GM19025 (cell line): ENCODE measurements around the gene SOWAHA.

Experiments used
- ATAC-seq: cut with Tn5 transposase; IDR thresholded peaks from one replicate; pipeline ENCODE4 v1.9.1; 2021; ENCODE audit warnings: mild to moderate bottlenecking, low read depth, moderate library complexity; ENCODE audit not compliant: unreplicated experiment

The SOWAHA gene

GRCh38 chr5:132824426-132824825, 11.3 kb downstream of the SOWAHA start:
- ATAC-seq, result no peak

GRCh38 chr5:132825033-132825833, 12.1 kb downstream of the SOWAHA start:
- no peak for ATAC-seq

- no peak for ATAC-seq
Observed at GRCh38 chr5:132825834-132826391, 12.8 kb downstream of the SOWAHA start.

GRCh38 chr5:132826424-132827082, 13.5 kb downstream of the SOWAHA start:
- no peak for ATAC-seq

DNA sequence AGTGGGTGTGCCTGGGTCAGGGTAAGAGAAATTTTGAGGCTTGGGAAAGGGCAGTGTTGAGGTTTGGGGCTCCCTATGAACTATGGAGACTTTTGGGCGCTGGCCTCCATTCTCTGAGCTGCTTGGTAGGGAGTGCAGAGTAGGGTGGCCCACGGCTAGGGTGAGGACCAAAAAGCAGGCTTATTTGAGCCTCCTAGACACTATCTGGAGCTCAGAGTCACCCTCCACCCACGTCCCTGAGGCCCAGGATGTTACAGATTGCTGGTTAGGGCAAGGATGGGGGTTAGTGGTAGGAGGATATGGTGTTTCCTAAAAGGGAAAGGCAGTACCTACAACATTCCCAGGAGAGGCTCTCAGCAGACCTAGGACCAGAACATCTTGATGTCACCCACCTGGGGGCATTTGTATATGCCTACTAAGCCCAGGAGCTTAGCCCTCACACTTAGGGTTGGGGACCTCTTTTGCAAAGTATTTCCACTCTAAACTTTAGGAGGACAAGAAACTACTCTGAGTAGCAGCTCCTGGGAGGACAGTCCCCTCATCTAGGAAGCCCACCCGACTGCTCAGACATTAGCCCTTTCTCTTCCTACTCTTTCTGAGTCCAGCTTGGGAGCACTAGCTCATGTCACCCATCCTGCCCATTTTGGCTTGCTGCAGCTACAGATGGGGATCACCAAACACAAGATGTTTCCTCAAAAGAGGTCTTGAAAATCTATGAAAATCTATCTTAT, 15.0 kb downstream of the SOWAHA start:
- no peak for ATAC-seq

GRCh38 chr5:132828846-132829494, 15.9 kb downstream of the SOWAHA start:
- ATAC-seq, result no peak

GRCh38 chr5:132829742-132830435, 16.8 kb downstream of the SOWAHA start:
- ATAC-seq, result peak; percentile 64

DNA sequence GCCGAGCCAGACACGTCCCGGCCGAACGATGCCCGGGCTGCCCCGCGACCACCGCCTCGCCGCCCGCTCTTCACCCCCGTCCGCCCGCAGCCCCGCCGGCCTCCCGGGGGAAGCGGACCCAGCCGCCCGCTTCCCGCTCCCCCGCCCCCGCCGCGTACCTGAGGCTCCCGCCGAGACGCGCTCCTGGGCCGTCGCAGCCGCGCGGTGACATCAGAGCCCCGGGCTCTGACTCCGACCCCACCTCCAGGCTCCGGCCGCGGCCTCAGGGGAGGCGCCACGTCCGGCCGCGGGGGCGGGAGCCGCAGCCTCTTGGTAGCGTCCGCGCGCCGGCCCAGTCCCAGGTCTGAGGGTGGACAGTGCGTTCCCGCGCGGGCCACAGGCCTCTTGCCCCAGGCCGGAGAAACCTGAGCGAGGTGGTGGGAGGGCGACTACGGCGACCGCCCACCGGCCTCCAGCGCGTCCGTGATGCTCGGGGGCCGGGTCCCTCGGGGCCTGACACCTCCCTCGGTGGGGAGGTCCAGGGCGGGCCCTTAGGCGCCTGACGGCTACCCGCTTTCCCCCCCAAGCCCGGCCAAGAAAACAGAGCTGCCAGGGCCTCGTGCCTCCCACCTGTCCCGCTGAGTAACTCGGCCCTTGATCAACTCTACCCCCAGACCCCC, 17.5 kb downstream of the SOWAHA start, which contains the start of gene SHROOM1:
Gene SHROOM1, minus strand, starts transcription at position 212 of the 659 bp plus-strand sequence. CDS start 4,507 bp downstream, outside the sequence.
- ATAC-seq, result peak; percentile 72

DNA sequence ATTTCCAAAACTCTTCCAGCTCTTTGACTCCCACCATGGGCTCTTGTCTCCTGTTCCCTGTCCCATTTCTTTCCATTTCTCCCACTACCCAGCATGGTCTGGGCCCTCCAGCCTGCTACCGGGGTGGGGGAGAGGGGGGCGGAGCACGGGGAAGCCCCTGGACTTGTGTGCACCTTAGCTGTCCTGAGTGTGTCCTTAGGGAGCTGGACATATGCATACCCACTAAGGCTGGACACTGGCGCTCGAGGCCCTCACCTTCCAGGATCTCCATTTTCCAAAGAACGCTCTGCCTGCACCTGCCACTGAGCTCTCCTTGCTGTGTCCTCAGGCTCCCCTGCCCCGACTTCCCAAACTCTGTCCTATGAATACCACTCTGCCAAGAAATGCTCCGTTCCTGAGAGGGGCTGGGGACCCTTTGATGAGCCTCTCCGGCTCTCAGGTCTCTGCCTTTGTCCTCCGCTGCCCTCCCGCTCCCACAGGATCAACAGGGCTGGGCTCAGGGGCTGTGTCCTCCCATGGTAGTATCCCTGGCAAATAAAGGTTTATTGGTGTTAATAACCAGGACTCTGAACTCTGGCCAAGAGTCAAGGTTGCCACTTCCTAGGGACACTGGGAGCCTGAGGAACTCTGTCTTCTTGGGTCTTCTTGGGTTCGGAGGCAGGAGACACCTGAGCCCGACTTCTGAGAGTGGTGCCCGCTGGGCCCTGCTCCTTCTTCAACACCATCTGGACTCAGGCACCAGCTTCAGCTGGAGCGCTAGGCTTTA, 18.2 kb downstream of the SOWAHA start:
- no peak for ATAC-seq

DNA sequence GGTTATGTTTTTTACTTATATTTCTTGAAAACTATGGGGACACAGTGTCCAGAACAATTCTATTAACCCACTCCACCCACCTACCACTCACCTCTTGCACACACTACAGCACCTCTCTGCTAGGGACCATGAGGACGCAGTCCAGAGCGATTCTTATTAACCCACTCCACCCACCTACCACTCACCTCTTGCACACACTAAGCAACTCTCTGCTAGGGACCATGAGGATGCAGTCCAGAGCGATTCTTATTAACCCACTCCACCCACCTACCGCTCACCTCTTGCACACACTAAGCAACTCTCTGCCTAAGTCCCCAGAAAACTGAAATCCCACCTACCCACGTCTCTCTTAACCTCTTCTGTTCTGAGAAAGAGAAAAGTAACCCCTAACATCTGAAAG, 19.5 kb downstream of the SOWAHA start:
- ATAC-seq, result no peak

- no peak for ATAC-seq
Observed at GRCh38 chr5:132834057-132834456, 21.0 kb downstream of the SOWAHA start.

DNA sequence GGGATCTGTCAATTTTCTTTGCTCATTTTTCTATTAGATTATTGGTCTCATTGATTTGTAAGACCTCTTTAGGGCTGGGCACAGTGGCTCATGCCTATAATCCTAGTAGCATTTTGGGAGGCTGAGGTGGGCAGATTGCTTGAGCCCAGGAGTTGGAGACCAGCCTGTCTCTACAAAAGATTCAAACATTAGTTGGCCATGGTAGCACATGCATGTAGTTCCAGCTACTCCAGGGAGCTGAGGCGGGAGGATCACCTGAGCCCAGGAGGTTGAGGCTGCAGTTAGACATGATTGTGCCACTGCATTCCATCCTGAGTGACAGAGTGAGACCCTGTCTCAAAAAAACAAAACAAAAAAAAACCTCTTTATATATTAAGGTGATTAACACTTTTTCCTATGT, 23.8 kb downstream of the SOWAHA start:
- ATAC-seq, result no peak

- no peak for ATAC-seq
Observed at GRCh38 chr5:132837868-132838267, 24.8 kb downstream of the SOWAHA start.

GRCh38 chr5:132838516-132839282, 25.6 kb downstream of the SOWAHA start:
- no peak for ATAC-seq

- no peak for ATAC-seq
Observed at GRCh38 chr5:132839426-132840301, 26.6 kb downstream of the SOWAHA start.

- no peak for ATAC-seq
Observed at GRCh38 chr5:132840313-132840712, 27.2 kb downstream of the SOWAHA start.

GRCh38 chr5:132840896-132841295, 27.8 kb downstream of the SOWAHA start:
- ATAC-seq, result no peak
